Measurements from ENCODE around the gene RPS26.
"Not testable (repeated sequence)": the region's sequence is repeated elsewhere in the genome, so short reads cannot be mapped to it uniquely, and the experiment has no call there.

The RPS26 gene

DNA sequence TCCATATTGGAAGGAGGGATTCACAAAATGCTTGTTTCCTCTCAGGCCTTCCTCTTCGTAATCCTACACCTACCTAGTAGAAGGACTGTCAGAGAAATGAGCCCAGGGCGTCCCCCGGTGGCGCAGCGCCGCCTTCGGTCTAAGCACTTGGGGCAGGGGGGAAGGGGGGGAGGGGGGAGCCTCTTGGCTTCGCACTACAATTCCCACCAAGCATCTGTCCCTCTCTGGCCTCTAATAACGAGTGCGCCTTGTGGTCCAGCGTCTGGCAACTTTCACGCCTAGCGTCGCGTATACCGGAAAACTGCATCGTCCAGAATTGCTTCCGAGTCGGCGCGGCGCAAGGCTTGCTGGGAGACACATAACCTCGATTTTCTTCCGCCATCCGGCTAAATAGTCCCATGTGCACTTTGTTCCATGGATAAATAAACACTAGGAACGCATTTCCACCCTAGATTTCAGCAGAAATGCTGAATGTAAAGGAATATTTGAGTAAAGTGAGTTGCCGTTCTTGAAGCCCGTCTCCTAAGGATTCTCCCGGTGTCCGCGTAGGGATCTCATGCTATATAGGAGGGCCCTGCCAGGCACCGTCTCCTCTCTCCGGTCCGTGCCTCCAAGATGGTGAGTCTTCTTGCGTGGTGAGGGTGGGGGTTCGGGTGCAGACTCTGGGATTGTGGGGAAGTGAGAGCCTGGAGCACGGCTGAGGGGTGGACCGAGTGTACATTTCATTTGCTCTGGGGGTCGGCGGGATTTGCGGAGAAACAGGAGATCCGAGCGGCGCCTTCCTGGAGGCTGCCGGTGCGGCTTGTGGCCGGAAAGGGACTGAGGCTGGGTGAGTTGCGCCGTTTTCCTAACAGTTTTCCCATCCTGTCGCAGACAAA is at the start of gene RPS26:
Gene RPS26, plus strand, starts transcription at position 367 of the 878 bp plus-strand sequence. Its CDS starts 249 bp downstream, at position 616.
- no peaks in the 10 kb centered on the region for H3K9me3 Mint-ChIP-seq
- H3K4me1 Mint-ChIP-seq (ENCODE audit: low read depth) = peaks cover 68% of the 10 kb centered on the region
- DNase-seq = peak; percentile 90
- peak within 1 kb of the TSS; percentile 99 for H3K4me3 Mint-ChIP-seq
- H3K27me3 Mint-ChIP-seq = no peaks in the 10 kb centered on the region
- H3K36me3 Mint-ChIP-seq (ENCODE audit: low read depth) = peaks cover 61% of the 10 kb centered on the region
- peak within 1 kb of the TSS; percentile 99 for H3K27ac Mint-ChIP-seq

DNA sequence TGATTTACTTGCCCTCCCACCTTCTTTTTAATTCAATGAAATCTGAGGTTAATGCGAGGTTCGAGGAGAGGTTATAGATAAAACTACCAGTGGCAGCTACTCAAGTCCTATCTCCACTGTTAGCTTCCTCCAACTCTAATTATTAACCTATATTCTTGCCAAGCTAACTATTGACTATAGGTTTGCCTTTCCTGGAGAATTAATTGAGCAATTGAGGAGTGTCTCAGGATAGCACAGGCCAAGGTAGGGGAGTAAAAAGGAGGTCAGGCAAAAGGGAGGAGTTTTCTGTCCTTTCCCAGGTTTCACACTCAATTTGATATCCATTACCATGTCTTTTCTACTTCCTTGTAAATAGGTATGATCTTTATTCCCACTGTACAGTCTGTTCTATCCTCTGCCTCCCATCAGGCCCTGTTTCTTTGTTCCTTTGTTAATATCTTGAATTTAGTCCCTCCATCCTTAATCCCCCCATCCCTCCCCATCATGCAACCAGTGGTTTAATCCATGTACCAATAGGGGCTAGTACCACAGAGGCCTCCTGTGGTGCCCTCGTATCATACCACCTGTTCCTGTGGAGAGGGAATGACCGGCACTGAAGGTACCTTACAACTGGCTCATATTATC is 48.4 kb upstream of the RPS26 start:
- peak overlapping the region; percentile 45 for H3K27ac Mint-ChIP-seq
- peaks cover 65% of the 10 kb centered on the region for H3K36me3 Mint-ChIP-seq (ENCODE audit: low read depth)
- H3K9me3 Mint-ChIP-seq = no peaks in the 10 kb centered on the region
- peaks cover 16% of the 10 kb centered on the region for H3K4me1 Mint-ChIP-seq (ENCODE audit: low read depth)
- peaks cover 13% of the 10 kb centered on the region for H3K27me3 Mint-ChIP-seq
- H3K4me3 Mint-ChIP-seq = no peak overlapping the region
- no peak for DNase-seq

DNA sequence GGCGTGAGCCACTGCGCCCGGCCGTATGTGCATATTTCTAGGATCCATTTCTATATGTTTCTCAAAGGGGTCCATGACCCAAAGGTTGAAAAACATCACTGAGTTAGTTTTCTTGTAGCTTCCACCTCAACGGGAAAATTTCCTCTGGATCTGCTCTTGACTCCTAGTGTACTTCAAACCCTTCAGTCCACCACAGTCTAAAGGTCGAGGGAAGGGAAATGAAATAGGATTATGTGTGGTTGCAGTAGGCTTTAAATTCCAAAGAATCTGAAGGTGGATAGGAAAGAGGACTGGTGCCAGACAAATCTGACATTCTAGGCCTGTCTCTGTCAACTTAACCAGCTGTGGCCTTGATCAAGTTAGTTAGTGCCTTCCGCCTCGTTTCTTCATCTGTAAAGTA is 46.4 kb upstream of the RPS26 start:
- peaks cover 48% of the 10 kb centered on the region for H3K36me3 Mint-ChIP-seq (ENCODE audit: low read depth)
- no peak overlapping the region for H3K4me3 Mint-ChIP-seq
- no peaks in the 10 kb centered on the region for H3K9me3 Mint-ChIP-seq
- H3K4me1 Mint-ChIP-seq (ENCODE audit: low read depth) = peaks cover 22% of the 10 kb centered on the region
- peaks cover 13% of the 10 kb centered on the region for H3K27me3 Mint-ChIP-seq
- DNase-seq = no peak
- H3K27ac Mint-ChIP-seq = peak overlapping the region; percentile 29

DNA sequence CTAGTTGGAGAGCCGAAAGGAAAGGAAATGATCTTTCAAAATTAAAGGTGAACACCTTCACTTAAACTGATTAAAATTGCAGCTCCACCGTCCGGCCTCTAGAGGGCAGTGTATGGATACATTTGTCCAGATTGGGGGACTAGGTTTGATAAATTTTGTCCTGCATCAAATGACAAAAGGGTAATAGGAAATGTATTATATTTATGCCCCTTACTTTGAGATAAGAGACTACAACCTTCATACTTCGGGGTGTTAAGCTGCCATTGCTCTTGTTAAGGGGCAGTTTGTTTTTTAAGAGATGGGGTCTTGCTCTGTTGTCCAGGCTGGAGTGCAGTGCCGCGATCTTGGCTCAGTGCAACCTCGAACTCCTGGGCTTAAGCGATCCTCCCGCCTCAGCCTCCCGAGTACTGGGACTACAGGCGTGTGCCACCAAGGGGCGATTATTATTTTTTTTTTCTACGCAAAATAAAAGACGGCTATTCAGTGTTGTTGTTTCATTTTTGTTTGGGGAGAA is 45.5 kb upstream of the RPS26 start:
- H3K27ac Mint-ChIP-seq = peak overlapping the region; percentile 66

DNA sequence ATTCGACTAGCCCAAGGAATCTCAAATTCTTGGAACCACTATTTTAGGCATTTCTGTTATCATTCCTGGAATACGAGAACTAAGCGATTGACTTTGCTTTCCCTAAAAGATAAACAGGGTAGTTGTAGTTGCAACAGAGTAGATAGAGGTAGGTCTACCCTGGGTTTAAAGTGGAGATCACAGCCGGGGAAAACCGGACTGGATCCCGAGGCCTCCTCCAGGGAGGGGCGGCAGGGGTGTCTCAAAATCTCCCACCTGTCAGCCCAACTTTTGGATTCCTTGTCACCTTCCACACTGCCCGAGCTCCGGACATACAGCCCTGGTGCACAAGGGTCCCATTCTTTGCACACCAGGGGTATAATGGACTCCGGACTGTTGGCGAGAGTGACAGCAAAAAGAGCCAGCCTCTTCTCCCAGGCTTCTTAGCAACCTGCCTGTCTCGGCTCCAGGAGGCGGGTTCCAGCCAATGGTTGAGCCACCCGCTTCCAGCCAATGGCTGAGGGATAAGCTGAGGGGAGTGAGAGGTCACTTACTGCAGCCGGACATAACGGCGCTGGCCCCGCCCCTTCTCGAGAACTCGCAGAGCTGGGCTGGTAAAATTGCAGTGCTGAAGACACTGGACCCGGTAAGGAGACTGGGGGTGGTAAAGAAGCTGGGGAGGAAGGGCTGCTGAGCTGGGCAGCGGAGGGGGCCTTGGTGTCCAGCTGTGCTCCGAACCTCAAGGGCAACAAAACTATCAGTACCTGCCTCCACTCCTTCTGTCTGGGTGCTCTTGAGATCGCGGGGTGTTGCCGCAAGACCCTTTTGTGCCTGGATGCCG is 44.8 kb upstream of the RPS26 start, which contains the start of gene SUOX:
Gene SUOX, plus strand, starts transcription at position 562 of the 820 bp plus-strand sequence. CDS start 4,946 bp downstream, outside the sequence.
- Mint-ChIP-seq H3K27ac (peak within 1 kb of the TSS; percentile 66), H3K36me3 (ENCODE audit: low read depth) (peaks cover 32% of the 10 kb centered on the region)

More for the DNA sequence above, 45.5 kb upstream of the RPS26 start:
- peaks cover 39% of the 10 kb centered on the region for H3K36me3 Mint-ChIP-seq (ENCODE audit: low read depth)
- H3K4me3 Mint-ChIP-seq = peak overlapping the region; percentile 73
- peaks cover 22% of the 10 kb centered on the region for H3K4me1 Mint-ChIP-seq (ENCODE audit: low read depth)
- peak; percentile 52 for DNase-seq
- no peaks in the 10 kb centered on the region for H3K9me3 Mint-ChIP-seq
- H3K27me3 Mint-ChIP-seq = peaks cover 13% of the 10 kb centered on the region

DNA sequence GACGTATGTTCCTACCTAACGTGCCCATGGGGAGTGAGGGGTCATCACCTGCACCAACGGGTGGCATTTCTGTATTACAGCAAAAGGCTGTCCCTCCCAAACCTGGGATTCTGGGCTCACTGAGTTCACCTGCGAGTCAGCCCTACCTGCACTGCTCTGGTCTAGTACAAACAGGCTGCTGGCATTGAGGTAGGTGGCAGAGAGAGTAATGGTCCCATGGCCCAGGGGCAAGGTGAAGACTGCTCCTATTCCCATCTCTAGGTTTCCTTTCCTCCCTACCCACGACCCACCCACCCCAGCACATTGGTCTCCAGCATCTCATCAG is 44.2 kb upstream of the RPS26 start:
- Mint-ChIP-seq H3K4me1 (ENCODE audit: low read depth) (peaks cover 22% of the 10 kb centered on the region), H3K27me3 (peaks cover 13% of the 10 kb centered on the region), H3K27ac (peak overlapping the region; percentile 57), H3K36me3 (ENCODE audit: low read depth) (peaks cover 27% of the 10 kb centered on the region), H3K4me3 (peak overlapping the region; percentile 73), H3K9me3 (no peaks in the 10 kb centered on the region)
- DNase-seq = no peak

More for the DNA sequence above, 44.8 kb upstream of the RPS26 start, which contains the start of gene SUOX:
- DNase-seq = peak; percentile 44
- H3K4me1 Mint-ChIP-seq (ENCODE audit: low read depth) = peaks cover 22% of the 10 kb centered on the region
- H3K9me3 Mint-ChIP-seq = no peaks in the 10 kb centered on the region
- H3K27me3 Mint-ChIP-seq = peaks cover 13% of the 10 kb centered on the region
- peak within 1 kb of the TSS; percentile 73 for H3K4me3 Mint-ChIP-seq

DNA sequence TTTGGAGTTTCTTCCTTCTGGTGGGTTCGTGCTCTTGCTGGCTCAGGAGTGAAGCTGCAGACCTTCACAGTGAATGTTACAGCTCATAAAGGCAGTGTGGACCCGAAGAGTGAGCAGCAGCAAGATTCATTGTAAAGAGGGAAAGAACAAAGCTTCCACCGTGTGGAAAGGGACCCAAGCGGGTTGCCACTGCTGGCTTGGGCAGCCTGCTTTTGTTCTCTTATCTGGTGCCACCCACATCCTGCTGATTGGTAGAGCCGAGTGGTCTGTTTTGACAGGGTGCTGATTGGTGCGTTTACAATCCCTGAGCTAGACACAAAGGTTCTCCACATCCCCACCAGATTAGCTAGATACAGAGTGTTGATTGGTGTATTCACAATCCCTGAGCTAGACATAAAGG is 42.2 kb upstream of the RPS26 start:
- DNase-seq; H3K4me3 Mint-ChIP-seq; H3K9me3 Mint-ChIP-seq; H3K36me3 Mint-ChIP-seq (ENCODE audit: low read depth): not testable (repeated sequence)
- H3K4me1 Mint-ChIP-seq (ENCODE audit: low read depth) = peaks cover 22% of the 10 kb centered on the region
- H3K27ac Mint-ChIP-seq = peak overlapping the region; percentile 63
- H3K27me3 Mint-ChIP-seq = peaks cover 13% of the 10 kb centered on the region

DNA sequence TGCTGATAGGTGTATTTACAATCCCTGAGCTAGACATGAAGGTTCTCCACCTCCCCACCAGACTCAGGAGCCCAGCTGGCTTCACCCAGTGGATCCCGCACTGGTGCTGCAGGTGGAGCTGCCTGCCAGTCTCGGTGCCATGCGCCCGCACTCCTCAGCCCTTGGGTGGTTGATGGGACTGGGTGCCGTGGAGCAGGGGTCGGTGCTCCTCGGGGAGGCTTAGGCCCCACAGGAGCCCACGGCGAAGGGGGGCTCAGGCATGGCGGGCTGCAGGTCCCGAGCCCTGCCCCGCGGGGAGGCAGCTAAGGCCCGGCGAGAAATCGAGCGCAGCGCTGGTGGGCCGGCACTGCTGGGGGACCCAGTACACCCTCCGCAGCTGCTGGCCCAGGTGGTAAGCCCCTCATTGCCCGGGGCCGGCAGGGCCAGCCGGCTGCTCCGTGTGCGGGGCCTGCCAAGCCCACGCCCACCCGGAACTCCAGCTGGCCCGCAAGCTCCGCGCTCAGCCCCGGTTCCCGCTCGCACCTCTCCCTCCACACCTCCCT is 41.6 kb upstream of the RPS26 start:
- H3K36me3 Mint-ChIP-seq (ENCODE audit: low read depth); DNase-seq; H3K9me3 Mint-ChIP-seq; H3K27ac Mint-ChIP-seq; H3K4me3 Mint-ChIP-seq: not testable (repeated sequence)
- Mint-ChIP-seq H3K4me1 (ENCODE audit: low read depth) (peaks cover 22% of the 10 kb centered on the region), H3K27me3 (peaks cover 13% of the 10 kb centered on the region)

DNA sequence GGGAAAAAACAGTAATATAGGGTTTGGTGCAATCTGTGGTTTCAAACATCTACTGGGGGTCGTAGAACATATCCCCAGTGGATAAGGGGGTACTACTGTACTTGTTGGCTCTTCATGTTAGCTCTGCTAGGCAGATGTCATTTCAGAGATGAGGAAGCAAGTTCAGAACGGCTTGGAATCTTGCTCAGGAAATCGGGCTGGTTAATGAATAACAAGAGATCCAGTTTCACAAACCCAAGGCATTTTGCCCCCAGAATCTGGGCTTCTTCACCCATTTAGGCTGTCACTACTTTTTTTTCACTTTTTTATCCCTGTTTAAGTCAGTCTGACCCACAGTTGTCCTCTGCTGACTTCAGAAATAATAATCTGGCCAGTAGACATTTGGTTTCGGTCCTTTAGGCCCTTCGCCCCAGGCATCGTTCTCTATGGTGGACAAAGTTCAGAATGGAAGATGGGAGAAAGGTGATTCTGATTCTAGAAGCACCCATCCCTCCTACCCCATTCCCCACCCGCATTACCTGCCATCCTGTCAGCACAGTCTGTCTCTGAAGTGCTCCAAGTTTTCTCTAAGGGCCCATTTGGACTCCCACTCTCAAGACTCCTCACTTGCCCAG is 40.1 kb upstream of the RPS26 start:
- no peak for DNase-seq
- Mint-ChIP-seq H3K27me3 (peaks cover 13% of the 10 kb centered on the region), H3K36me3 (ENCODE audit: low read depth) (no peaks in the 10 kb centered on the region), H3K9me3 (no peaks in the 10 kb centered on the region), H3K4me3 (no peak overlapping the region), H3K27ac (no peak overlapping the region), H3K4me1 (ENCODE audit: low read depth) (peaks cover 17% of the 10 kb centered on the region)

DNA sequence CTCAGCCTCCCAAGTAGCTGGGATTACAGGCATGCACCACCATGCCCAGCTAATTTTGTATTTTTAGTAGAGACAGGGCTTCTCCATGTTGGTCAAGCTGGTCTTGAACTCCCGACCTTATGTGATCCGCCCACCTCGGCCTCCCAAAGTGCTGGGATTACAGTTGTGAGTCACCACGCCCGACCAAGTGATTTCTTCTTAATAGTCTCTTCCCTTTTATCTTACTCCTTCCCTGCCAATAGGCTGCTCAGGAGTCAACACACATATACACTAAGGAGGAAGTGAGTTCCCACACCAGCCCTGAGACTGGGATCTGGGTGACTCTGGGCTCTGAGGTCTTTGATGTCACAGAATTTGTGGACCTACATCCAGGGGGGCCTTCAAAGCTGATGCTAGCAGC is 38.3 kb upstream of the RPS26 start:
- not testable (repeated sequence) for DNase-seq; H3K4me3 Mint-ChIP-seq; H3K27me3 Mint-ChIP-seq; H3K27ac Mint-ChIP-seq; H3K9me3 Mint-ChIP-seq; H3K36me3 Mint-ChIP-seq (ENCODE audit: low read depth)
- H3K4me1 Mint-ChIP-seq (ENCODE audit: low read depth) = peaks cover 19% of the 10 kb centered on the region

DNA sequence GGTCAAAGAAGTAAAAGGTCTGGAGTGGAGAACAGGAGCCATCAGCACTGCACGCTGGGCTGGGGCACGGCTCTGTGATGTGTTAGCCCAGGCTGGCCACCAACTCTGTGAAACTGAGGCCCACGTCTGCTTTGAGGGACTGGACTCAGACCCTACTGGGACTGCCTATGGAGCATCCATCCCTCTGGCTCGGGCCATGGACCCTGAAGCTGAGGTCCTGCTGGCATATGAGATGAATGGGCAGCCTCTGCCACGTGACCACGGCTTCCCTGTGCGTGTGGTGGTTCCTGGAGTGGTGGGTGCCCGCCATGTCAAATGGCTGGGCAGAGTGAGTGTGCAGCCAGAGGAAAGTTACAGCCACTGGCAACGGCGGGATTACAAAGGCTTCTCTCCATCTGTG is 37.5 kb upstream of the RPS26 start:
- DNase-seq = no peak

DNA sequence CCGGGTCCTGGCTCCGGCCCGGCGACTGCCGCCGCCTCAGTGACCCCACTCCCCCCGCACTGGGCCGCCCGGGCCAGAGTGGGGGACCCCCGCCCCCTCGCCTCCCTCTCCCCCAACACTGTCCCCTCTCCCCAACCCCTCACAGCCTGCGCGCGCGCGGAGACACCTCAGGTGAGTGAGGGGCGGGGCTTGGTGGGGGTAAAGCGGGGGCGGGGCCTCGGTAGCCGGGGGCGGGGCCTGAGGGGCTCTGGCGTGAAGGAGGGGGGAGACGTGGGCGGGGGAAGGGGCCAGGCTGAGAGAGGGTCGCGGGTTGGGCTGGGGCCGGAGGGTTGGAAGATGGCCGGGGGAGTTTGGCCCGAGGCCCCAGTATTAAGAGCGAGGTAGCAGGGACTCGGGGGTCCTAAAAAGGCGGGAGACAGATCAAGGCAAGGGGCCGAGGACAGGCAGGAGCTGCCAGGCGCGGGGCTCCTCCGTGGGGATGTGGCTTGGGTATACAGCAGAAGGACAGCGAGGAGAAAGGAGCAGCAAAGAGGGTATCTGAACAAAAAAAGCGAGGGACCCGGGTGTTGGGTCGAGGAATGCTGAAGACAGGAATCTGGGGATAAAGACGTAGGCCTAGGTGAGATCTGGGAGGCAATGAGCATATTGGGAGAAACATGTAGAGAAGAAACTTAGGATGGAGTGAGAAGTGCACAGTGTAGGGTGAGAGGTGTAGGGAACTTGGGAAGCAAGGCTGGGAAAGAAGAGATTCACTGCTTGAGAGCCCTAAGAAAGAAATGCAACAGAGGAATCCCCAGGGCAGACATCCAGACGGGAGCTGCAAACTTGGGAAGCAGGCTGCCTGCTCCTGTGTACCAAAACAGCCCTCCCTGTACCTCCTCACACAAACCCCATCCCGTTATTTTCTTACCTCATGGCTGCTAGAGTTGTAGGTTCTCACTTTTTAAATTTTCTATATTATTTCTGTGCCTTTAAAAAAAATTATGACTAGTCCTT is 33.9 kb upstream of the RPS26 start:
- DNase-seq = peak; percentile 80
- Mint-ChIP-seq H3K4me3 (peak overlapping the region; percentile 82), H3K36me3 (ENCODE audit: low read depth) (no peaks in the 10 kb centered on the region), H3K27me3 (no peaks in the 10 kb centered on the region), H3K4me1 (ENCODE audit: low read depth) (peaks cover 29% of the 10 kb centered on the region), H3K9me3 (no peaks in the 10 kb centered on the region), H3K27ac (peak overlapping the region; percentile 81)

More for the DNA sequence above, 37.5 kb upstream of the RPS26 start:
- Mint-ChIP-seq H3K27me3 (no peaks in the 10 kb centered on the region), H3K27ac (no peak overlapping the region), H3K4me3 (no peak overlapping the region), H3K4me1 (ENCODE audit: low read depth) (peaks cover 23% of the 10 kb centered on the region), H3K9me3 (no peaks in the 10 kb centered on the region), H3K36me3 (ENCODE audit: low read depth) (no peaks in the 10 kb centered on the region)

DNA sequence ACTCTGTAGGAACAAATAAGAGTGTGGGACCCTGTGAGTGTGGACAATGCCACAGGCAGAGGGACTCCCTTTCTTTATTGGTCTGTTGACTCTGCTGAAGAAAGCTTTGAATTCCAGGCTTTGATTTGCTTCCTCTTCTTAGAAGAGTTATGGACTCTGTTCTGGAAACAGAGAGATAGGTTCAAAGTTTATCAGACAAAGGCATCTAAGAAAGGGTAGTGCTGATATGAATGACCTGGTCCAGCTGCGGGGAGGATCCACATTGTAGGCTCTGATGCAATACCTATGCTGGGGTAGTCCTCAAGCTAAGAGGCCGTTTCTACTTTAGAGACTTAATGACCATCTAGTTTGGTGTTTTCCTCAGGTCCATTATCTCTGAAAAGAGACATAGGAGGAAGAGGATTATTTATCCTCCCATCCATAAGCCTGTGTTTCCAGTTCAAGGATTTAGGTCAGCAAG is 31.6 kb upstream of the RPS26 start:
- Mint-ChIP-seq H3K36me3 (ENCODE audit: low read depth) (no peaks in the 10 kb centered on the region), H3K27ac (peak overlapping the region; percentile 20), H3K4me1 (ENCODE audit: low read depth) (peaks cover 29% of the 10 kb centered on the region), H3K27me3 (no peaks in the 10 kb centered on the region), H3K4me3 (no peak overlapping the region), H3K9me3 (no peaks in the 10 kb centered on the region)
- DNase-seq = no peak

Measured in activated T-cell treated with anti-CD3 and anti-CD28 coated beads, Interleukin-2, amount 50 U/mL, for 24 hours (primary cell).